ENCODE results near the gene HNRNPUL1. TPM values are rescaled to one million over a fixed set of nuclear protein-coding genes. Genes with fewer than 3 reads are reported as not detected.
A peak's percentile ranks its signal among the peaks of the same experiment; 100 is the strongest.
"Not testable (repeated sequence)": the region's sequence is repeated elsewhere in the genome, so short reads cannot be mapped to it uniquely, and the experiment has no call there.

The HNRNPUL1 gene
- 100 to 1,000 TPM; 188 to 209 (median 204) TPM for polyA plus RNA-seq (ENCODE audit: insufficient read length in 4 of 4)

DNA sequence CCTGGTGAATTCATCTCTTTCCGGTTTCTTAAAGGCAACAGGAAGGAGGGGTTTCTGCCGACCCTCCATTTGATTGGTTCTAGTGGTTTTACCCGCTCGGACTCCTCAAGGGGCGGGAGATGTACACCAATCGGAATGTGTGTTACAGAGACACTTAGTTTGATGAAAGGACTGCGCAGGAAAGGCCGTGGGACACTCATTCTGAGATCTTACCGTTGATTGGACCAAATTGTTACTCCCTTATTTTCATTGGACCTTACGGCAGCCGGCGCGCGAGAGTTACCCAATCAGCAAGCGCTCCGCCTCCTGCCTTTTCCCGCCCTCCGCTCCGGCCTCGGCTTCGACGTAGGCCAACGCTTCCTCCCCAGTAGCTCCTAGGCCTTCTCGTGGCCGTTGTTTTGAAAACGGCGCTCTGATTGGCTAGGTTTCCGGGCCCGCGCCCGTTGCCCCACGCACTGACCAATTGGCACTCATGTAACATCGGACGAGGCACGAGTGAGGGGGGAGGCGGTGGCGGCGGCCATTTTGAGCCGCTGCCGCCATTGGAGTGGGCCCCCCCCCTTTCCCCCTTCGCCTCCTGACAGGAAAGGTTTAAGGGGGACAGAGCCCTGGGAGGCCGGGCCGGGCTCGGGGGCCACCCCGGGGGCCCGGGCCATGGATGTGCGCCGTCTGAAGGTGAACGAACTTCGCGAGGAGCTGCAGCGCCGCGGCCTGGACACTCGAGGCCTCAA is at the start of gene HNRNPUL1:
TSS of gene HNRNPUL1 (plus strand) at position 523 of the 731 bp plus-strand sequence. CDS start at position 655, 132 bp downstream.
- peak; percentile 100 for DNase-seq (ENCODE audit: low read depth in 4 of 4, low spot score in 3 of 4)

DNA sequence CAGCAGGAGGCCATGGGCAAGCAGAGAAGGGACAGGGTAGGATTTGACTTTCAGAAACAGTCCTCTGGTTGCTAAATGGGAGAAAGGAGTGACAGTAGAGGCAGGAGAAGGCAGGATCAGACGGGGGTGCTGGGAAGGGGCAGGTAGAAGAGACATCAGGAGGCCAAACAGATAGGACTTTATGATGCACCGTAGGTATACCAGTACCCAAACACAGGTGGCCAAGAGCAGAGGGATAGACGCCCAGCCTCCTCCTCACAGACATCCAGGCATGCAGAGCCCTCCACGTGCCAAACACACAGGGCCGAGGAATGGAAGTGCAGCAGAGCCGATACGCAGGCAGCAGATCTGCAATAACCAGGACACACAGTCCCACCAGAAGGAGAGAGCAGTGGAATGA is 46.4 kb upstream of the HNRNPUL1 start:
- DNase-seq (ENCODE audit: low read depth in 4 of 4, low spot score in 3 of 4), result no peak

DNA sequence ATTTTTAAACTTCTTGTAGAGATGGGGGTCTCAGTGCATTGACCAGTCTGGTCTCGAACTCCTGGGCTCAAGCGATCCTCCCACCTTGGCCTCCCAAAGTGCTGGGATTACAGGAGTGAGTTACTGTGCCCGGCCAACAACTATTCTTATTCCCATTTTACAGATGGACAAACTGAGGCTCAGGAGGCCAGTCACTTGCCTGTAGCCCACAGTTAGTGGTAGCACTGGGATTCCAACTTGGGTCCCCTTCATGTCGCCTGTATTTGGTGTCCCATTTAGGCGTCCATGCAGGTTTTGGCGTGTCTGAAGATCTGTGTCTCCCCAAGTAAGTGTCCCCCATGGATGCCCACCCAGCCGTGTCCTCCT is 45.9 kb upstream of the HNRNPUL1 start:
- no peak for DNase-seq (ENCODE audit: low read depth in 4 of 4, low spot score in 3 of 4)

DNA sequence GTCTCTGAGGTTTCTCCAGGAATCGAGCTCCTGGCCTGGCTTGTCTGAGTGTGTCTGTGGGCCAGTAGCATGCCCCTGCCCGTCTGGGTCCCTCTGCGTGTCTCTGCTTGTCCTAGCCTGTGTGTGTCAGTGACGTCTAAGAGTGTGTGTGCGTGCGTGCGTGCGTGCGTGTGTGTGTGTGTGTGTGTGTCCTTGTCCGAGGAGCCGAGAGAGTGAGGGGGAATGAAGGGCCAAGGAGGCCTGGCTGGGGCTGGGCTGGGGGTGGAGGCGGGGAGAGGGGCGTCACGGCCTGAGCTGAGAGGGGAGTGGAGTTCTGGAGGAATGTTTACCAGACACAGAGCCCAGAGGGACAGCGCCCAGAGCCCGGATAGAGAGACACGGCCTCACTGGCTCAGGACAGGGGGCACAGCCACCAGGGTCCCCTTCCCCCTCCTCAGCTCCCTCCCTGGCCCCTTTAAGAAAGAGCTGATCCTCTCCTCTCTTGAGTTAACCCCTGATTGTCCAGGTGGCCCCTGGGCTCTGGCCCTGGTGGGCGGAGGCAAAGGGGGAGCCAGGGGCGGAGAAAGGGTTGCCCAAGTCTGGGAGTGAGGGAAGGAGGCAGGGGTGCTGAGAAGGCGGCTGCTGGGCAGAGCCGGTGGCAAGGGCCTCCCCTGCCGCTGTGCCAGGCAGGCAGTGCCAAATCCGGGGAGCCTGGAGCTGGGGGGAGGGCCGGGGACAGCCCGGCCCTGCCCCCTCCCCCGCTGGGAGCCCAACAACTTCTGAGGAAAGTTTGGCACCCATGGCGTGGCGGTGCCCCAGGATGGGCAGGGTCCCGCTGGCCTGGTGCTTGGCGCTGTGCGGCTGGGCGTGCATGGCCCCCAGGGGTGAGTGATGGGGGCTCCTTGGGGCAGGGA is 45.3 kb upstream of the HNRNPUL1 start, which contains the start of gene AXL:
TSS of gene AXL (plus strand) at position 609 of the 893 bp plus-strand sequence. CDS start at position 779, 170 bp downstream.
- DNase-seq (ENCODE audit: low read depth in 4 of 4, low spot score in 3 of 4), result peak; percentile 59 to 69 (median 62)

DNA sequence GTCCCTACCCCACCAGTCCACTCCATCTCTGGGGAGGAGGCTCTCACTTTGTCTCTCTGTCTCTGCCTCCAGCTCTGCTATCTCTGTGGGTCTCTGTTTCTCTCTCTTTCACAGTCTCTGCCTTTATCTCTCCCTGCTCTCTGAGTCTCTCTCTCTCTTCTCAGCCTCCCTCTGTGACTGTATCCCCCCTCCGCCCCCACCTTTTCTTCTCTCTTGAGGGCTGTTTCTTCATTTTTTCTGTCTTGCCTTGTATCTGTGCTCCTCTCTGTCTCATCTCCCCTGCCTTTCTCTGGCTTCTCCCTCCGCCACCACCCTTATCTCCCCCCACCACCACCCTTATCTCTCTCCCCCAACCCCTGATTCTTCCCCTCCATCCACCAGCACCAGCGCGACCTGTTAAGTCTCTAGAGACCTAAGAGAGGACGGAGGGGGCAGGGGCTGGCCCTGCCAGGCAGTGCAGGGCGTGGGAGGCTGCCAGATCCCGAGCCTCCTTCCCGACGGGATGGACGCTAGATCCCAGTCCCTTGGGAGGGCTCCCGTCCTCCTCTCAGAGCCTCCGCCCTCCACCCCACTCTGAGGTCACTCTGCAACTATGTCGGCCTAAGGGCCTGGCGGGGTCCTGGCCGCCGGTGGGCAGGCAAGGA is 44.1 kb upstream of the HNRNPUL1 start:
- no peak for DNase-seq (ENCODE audit: low read depth in 4 of 4, low spot score in 3 of 4)

DNA sequence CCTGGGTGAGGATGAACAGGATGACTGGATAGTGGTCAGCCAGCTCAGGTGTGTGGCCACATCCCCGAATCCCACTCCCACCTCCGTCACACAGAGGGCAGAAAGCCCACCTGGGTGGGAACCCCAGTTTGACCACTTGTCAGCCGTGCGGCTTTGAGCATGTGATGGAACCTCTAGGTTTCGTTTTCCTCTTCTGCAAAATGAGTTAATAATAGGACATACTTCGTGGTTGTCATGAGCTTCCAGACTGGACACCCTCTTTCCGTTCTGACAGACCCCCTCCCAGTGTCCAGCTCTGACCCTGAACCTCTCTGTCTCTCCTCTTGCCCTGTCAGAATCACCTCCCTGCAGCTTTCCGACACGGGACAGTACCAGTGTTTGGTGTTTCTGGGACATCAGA is 43.4 kb upstream of the HNRNPUL1 start:
- no peak for DNase-seq (ENCODE audit: low read depth in 4 of 4, low spot score in 3 of 4)

DNA sequence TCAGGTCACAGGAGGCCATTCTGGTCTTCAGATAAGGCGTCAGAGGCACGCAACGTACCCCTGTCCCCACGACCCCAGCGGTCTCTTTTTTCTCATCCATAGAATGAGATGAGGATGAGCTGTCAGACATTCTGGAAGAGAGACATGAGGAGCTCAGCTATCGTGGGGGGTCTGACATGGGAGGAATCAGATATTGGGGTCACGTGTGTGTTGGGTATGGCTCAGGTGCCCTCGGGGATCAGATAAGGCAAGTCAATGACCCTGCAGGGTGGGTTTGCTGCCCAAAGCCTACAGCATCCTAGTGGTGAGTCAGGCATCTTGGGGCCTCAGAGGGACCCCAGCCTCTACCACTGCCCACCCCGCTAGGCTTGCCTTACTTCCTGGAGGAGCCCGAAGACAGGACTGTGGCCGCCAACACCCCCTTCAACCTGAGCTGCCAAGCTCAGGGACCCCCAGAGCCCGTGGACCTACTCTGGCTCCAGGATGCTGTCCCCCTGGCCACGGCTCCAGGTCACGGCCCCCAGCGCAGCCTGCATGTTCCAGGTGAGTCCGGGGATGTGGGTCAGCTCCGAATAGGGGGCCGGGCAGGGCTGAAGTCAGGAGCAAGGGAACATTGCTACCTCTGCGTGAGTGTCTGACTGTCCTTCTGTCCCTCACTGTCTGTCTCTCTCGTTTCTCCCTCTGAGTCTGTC is 42.5 kb upstream of the HNRNPUL1 start:
- no peak for DNase-seq (ENCODE audit: low read depth in 4 of 4, low spot score in 3 of 4)

DNA sequence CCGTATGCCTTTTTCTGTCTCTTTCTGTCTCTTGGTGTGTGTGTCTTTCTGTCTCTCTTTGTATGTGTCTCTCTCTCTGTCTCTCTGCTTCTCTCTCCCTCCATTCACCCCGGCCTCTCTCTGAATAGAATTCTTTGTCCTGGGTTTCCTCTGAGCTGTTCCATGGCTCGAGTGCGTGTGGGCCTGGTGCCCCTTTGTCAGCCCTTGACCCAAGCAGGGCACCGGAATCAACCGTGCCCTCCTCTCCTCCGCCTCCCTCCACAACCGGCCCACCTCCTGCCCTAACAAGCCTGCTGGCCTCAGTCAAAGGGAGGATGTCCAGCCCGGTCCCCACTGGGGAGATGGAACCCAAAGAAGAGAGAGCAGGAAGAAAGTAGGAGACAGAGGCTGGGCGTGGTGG is 41.9 kb upstream of the HNRNPUL1 start:
- no peak for DNase-seq (ENCODE audit: low read depth in 4 of 4, low spot score in 3 of 4)

DNA sequence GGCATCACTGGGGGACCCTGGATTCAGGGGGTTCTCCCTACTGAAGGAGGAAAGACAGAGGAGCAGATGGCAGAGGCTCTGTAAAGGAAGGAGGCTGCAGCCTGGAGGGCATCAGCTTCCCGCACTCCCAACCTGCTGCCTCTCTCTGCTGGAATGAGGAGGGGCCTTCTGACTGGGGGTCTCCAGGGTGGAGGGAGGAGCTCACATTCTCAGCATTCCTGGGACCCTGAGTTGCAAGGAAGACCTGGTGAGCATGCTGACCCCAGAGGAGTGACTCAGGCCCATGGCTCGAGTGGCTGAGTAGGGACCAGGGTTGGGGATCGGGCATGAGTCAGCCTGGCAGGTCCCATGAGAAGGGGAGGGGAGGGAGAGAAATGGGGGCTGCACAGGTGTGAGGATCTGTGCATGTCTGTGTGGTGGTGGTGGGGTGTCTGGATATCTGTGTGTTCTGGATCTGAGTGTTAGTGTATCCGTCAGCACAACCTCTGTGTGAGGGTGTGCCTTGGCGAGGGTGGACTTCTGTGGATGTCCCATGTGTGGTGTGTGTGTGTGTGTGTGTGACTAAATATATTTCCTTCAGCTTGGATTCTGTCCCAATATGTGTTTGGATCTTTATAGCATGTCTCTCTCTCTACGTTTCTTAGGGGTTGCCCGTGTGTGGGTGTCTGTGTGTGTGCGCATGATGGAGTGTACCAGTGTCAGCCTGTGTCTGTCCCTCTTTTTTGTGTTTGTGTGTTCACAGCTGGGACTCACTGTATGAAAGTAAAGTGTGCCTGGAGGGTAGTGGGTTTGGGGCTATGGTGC is 40.5 kb upstream of the HNRNPUL1 start:
- DNase-seq (ENCODE audit: low read depth in 4 of 4, low spot score in 3 of 4), result no peak

DNA sequence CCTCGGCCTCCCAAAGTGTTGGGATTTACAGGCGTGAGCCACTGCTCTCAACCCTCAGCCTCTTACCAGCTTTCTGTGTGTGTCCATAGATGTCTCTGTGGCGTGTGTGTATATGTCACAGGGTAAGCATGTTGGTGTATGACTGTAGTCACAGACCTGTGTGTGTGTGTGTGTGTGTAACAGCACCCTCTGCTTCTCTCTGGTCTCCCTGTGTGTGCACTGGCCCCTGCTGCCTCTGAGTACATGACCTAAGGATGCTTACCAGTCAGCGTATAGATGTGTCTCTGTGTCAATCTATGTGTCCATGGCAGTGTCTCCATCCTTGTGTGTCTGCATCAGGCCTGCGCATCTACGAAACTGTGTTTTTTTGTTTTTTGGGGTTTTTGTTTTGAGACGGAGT is 39.5 kb upstream of the HNRNPUL1 start:
- DNase-seq (ENCODE audit: low read depth in 4 of 4, low spot score in 3 of 4), result no peak

DNA sequence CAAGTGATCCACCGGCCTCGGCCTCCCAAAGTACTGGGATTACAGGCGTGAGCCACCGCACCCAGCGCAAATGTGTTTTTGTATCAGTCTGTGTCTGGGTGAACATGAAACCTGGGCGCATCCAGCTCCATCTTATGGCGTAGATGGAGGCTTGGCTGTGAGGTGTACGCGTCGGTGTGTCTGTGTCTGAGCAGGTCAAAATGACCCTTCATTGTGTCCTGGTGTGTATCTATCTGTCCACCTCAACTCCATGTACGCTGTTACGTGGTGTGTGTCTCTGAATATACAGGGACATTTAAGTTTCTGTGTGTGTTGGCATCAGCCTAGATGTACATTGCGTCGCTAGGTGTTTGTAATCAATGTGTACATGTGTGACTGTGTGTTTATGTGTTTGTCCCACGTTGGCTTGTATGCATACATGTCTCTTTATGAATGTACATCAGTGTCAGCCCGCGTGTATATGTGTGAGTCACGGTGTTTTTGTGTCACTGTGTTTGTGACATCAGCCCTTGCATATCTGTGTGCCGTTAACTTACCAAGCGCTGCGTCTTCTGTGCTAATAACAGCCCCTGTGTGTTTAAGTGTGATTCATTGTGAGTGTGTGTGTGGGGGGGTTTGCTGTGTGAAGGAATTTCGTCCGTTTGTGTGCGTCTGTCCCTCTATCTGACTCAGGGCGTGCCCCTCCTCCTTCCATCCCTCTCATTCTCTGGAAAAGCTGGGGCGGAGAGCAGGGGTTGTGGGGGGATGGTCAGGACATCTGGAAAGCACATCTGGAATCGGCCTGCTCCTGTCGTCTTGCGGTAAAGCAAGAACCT is 38.7 kb upstream of the HNRNPUL1 start:
- DNase-seq (ENCODE audit: low read depth in 4 of 4, low spot score in 3 of 4), result peak in 2 of 4 donors; percentile 45 to 46

DNA sequence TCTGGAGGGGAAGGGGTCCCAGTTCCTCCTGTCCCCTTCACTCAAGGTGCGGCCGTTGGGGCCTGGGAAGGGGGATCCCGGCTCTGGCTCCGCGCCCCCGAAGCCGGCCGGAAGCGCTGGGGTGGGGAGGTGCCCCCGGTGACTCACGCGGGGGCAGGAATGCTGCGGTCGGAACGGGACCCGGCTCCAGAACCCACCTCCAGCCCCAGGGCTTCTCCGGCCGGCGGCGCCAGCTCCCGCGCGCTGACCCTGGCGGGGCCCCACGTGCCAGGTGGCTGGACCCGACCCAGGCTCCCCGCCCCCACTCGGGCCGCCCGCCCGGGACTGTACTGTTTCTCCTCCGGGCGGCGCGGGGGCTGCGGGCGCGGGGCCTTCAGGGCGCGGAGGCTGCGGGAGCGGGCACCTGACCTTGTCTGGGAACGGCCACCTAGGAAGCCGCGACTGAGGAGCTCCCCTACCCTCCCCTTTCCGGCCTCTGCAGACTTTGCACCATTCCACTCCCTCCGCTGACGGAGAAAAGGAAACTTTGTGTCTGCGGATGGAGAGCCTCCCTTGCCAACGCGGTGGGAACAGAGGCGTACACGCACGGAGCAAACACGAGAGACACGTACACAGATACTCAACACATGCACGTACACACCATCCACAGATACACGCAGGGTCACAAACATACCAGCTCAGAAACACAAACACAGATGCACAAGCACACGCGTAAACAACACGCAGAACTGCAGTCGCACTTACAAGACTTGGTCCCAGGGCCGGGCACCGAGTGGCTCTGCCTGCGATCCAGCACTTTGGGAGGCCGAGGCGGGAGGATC is 37.9 kb upstream of the HNRNPUL1 start:
- DNase-seq (ENCODE audit: low read depth in 4 of 4, low spot score in 3 of 4), result peak in 1 of 4 donors; percentile 50

DNA sequence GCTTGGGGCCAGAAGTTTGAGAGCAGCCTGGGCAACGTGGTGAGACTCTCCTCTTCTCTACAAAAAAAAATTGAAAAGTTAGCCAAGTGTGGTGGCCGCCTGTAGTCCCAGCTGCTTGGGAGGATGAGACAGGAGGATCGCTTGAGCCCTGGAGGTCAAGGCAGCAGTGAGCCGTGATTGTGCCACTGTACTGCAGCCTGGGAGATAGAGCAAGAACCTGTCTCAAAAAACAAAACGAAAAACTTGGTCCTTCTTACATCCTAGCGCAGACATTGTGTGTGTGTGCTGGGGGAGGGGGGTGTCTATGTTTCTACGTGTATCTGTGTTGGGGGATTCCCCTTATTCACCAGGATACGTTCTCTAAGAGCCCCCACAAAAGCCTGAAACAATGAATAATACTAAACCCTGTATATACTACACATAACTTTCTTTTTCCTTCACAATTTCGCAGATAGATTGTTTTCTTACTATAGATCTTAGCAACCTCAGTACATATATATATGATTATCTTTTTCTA is 37.2 kb upstream of the HNRNPUL1 start:
- no peak for DNase-seq (ENCODE audit: low read depth in 4 of 4, low spot score in 3 of 4)

DNA sequence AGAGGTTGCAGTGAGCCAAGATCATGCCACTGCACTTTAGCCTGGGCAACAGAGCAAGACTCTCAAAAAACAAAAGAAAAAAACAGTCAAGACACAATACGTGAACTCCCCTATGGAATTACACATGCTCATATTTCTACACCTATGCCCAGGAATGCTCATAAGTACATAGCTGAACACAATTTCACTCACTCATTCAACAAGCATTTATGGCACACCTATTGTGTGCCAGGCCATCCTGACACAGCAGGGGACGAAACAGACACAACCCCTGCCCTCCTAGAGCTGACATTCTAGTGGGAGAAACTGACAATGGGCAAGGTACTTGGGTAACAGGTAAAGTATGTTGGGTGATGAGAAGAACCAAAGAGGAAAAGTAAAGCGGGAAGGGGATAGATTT is 35.7 kb upstream of the HNRNPUL1 start:
- DNase-seq (ENCODE audit: low read depth in 4 of 4, low spot score in 3 of 4), result no peak

DNA sequence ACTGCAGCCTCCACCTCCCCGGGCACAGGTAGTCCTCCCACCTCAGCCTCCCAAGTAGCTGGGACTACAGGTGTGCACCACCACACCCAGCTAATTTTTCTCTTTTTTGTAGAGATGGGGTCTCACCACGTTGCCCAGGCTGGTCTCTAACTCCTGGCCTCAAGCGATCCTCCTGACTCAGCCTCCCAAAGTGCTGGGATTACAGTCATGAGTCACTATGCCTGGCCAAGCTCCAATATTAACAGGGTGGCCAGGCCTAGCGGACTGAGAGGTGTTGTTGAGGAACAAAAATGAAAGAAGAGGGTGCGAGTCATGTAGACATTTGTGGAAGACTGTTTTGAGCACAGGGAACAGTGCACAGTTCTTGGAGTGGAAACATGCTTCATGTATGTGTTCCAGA is 34.8 kb upstream of the HNRNPUL1 start:
- not testable (repeated sequence) for DNase-seq (ENCODE audit: low read depth in 4 of 4, low spot score in 3 of 4)

DNA sequence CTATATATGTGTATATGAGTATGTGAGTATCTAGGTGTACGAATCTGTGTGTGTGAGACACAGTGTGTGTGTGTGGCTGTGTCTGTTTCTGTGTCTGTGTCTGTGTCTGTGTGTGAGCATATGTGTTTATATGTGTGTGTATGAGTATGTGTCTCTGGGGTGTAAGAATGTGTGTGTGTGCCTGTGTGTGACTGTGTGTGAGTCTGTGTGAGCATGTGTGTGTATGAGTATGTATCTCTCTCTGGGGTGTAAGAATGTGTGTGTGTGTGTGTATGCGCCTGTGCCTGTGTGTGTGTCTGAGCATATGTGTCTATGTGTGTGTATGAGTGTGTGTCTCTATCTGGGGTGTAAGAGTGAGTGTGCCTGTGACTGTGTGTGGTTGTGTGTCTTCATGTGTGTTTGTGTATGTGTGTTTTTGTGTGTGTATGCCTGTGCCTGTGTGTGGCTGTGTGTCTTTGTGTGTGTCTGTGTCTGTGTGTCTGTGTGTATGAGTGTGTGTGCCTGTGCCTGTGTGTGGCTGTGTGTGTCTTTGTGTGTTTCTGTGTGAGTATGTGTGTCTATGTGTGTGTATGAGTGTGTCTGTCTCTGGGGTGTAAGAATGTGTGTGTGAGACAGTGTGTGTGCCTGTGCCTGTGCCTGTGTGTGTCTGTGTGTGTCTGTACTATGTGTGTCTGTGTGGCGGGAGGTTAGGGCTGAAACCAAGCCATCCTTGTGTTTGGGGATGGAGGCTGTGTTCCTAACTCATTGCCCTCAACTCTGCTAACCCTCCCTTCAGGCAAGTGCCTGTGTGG is 33.9 kb upstream of the HNRNPUL1 start:
- DNase-seq (ENCODE audit: low read depth in 4 of 4, low spot score in 3 of 4), result no peak

DNA sequence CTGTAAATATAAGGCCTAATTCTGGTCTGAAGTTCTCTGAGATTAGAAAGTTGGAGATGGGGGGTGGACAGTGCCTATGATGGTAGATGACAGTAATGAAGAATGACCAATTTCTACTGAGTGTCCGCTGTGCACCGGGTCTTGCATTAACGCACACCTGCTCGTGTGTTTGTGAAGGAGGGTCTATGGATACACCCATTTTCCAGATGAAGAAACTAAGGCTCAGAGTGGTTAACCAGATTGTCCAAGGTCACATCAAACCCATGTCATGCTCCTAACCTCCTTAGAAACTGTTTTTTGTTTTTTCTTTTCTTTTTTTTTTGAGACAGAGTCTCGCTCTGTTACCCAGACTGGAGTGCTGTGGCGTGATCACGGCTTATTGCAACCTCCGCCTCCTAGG is 31.5 kb upstream of the HNRNPUL1 start:
- no peak for DNase-seq (ENCODE audit: low read depth in 4 of 4, low spot score in 3 of 4)
